Transverse colon (tissue), 4 donors: ENCODE measurements around the gene ARAP1. TPM values are rescaled to one million over a fixed set of nuclear protein-coding genes. Genes with fewer than 3 reads are reported as not detected.

Experiments used
- DNase-seq: peaks from one replicate; pipeline ENCODE4 v3.0.0-alpha.2; 2019
- H3K27ac ChIP-seq, 4 donors: fragments of 200-600 bp; sonication (generic); 2 replicates each; pipeline ENCODE4 v1.5.1; 2016 to 2018; ENCODE audit warnings: inconsistent platforms in 4 of 4
- H3K27me3 ChIP-seq: fragments of 200-600 bp; sonication (generic); 2 replicates; pipeline ENCODE4 v1.5.1; 2017; ENCODE audit warnings: inconsistent platforms
- H3K36me3 ChIP-seq, 4 donors: fragments of 200-600 bp; sonication (generic); 2 replicates each; pipeline ENCODE4 v1.5.1; 2017 to 2019; ENCODE audit warnings: inconsistent platforms in 4 of 4
- H3K4me1 ChIP-seq, 4 donors: fragments of 200-600 bp; sonication (generic); 2 replicates each; pipeline ENCODE4 v1.5.1; 2017 to 2020; ENCODE audit warnings: inconsistent platforms in 4 of 4
- H3K4me3 ChIP-seq, 4 donors: fragments of 200-600 bp; sonication (generic); 1 replicate in 1 of 4; 2 replicates in 3 of 4; pipeline versions ENCODE4 v1.5.1 to v1.6.1; 2017 to 2019; ENCODE audit warnings: inconsistent platforms in 4 of 4
- H3K9me3 ChIP-seq, 2 donors: fragments of 200-600 bp; sonication (generic); 2 replicates each; pipeline ENCODE4 v1.5.1; 2017 to 2019; ENCODE audit warnings: inconsistent platforms in 2 of 2
- CTCF ChIP-seq, 5 experiments: fragments of 200-600 bp in 3 of 5; fragments of 450-650 bp in 2 of 5; sonication (generic) in 3 of 5; IDR thresholded peaks; 1 replicate in 2 of 5; 2 replicates in 3 of 5; pipeline ENCODE4 v1.5.1; 2016 to 2017; ENCODE audit warnings: antibody characterized with exemption in 5 of 5, inconsistent platforms in 3 of 5, mild to moderate bottlenecking in 2 of 5, moderate library complexity in 1 of 5
- EP300 ChIP-seq: sonication (generic); formaldehyde crosslinking; IDR thresholded peaks from one replicate; pipeline ENCODE4 v1.6.1; 2017; ENCODE audit warnings: antibody characterized with exemption, low read depth
- POLR2A ChIP-seq: fragments of 450-650 bp; IDR thresholded peaks from one replicate; pipeline ENCODE4 v1.6.1; 2016; ENCODE audit warnings: antibody characterized with exemption, mild to moderate bottlenecking, moderate library complexity
- POLR2AphosphoS5 ChIP-seq, 3 donors: sonication (generic); formaldehyde crosslinking; IDR thresholded peaks; one replicate each; pipeline ENCODE4 v1.6.1; 2016; ENCODE audit warnings: antibody characterized with exemption in 3 of 3
- WGBS, 2 donors: methylation state at CpG; one replicate each; pipeline ENCODE4 v1.1.5; 2018; ENCODE audit warnings: low coverage in 1 of 2; 5-methylcytosine and 5-hydroxymethylcytosine counted together
- in situ Hi-C, 4 donors: fragments of 200-750 bp; cut with MboI; loops; one replicate each; pipeline versions ENCODE4 v1.15.0 to v1.15.1; 2017; ENCODE audit warnings: low sequenced_read_pairs in 3 of 4, low pct_ligation_motif_present in 1 of 4, low pct_unique_long_range_greater_than_20kb in 1 of 4
- intact Hi-C: fragments of 100-400 bp; cut with DNase I; formaldehyde crosslinking; loops from one replicate; pipeline ENCODE4 v1.15.1; 2023; ENCODE audit warnings: low total_unique reads
- total RNA-seq, 4 donors: library from RNA; depleted of rRNA; stranded (reverse); fragments of >200 nt; gene quantifications; one replicate each; pipeline ENCODE4 v1.1.0, GENCODE V29; 2016

ARAP1 gene
- total RNA-seq, 4 donors from 2014 or later: 99.4 to 233 (median 108) TPM

GRCh38 chr11:72746821-72747220, 5.4 kb downstream of the ARAP1 start:
- H3K9me3 ChIP-seq: no peaks in the 10 kb centered on the region
- intact Hi-C loops (no loop called here), in situ Hi-C loops (no loop called here)
- TF ChIP-seq POLR2AphosphoS5 (IDR thresholded peaks at IDR 0.05): no peak
- TF ChIP-seq CTCF (IDR thresholded peaks at IDR 0.05): no peak
- TF ChIP-seq POLR2A: no peak
- TF ChIP-seq EP300: no peak
- no peak overlapping the region for H3K4me3 ChIP-seq
- no peak overlapping the region for H3K27ac ChIP-seq
- H3K4me1 ChIP-seq: peaks cover 7 to 33% (median 24%) of the 10 kb centered on the region in 4 donors
- no peaks in the 10 kb centered on the region for H3K36me3 ChIP-seq
- no peaks in the 10 kb centered on the region for H3K27me3 ChIP-seq
- WGBS, 2 donors: 74% methylated on average over 3 of the region's 3 CpGs; no CpG with 5 or more reads in 1 of the 2 donors
- no peak for DNase-seq

- WGBS, 2 donors: 82% methylated on average over 11 of the region's 11 CpGs; no CpG with 5 or more reads in 1 of the 2 donors
- Histone ChIP-seq H3K27me3 (no peaks in the 10 kb centered on the region), H3K36me3 (no peaks in the 10 kb centered on the region), H3K4me3 (no peak overlapping the region), H3K27ac (no peak overlapping the region), H3K4me1 (peaks cover 10 to 33% (median 22%) of the 10 kb centered on the region in 4 donors), H3K9me3 (no peaks in the 10 kb centered on the region)
- no peak for TF ChIP-seq POLR2AphosphoS5 (IDR thresholded peaks at IDR 0.05)
- TF ChIP-seq POLR2A: no peak
- no peak for TF ChIP-seq EP300
- TF ChIP-seq CTCF (IDR thresholded peaks at IDR 0.05): no peak
- intact Hi-C loops: no loop called here
- in situ Hi-C loops: no loop called here
- no peak for DNase-seq
These were observed 6.2 kb downstream of the ARAP1 start for GRCh38 chr11:72745925-72746550.

- H3K4me1 ChIP-seq: peaks cover 10 to 32% (median 21%) of the 10 kb centered on the region in 4 donors
- no peak overlapping the region for H3K4me3 ChIP-seq
- in situ Hi-C loops (no loop called here), intact Hi-C loops (no loop called here)
- no peak for TF ChIP-seq POLR2A
- TF ChIP-seq POLR2AphosphoS5 (IDR thresholded peaks at IDR 0.05): no peak
- TF ChIP-seq EP300: no peak
- no peak for TF ChIP-seq CTCF (IDR thresholded peaks at IDR 0.05)
- no peaks in the 10 kb centered on the region for H3K36me3 ChIP-seq
- DNase-seq: no peak
- H3K9me3 ChIP-seq: no peaks in the 10 kb centered on the region
- H3K27me3 ChIP-seq: no peaks in the 10 kb centered on the region
- no peak overlapping the region for H3K27ac ChIP-seq
- WGBS, 2 donors: 79% methylated on average over 5 of the region's 5 CpGs; no CpG with 5 or more reads in 1 of the 2 donors
These were observed 6.7 kb downstream of the ARAP1 start for GRCh38 chr11:72745511-72745910.

GRCh38 chr11:72744474-72744873, 7.7 kb downstream of the ARAP1 start:
- intact Hi-C loops: no loop called here
- Histone ChIP-seq H3K27ac (no peak overlapping the region), H3K9me3 (no peaks in the 10 kb centered on the region), H3K4me1 (peaks cover 10 to 32% (median 23%) of the 10 kb centered on the region in 4 donors), H3K36me3 (no peaks in the 10 kb centered on the region), H3K4me3 (no peak overlapping the region), H3K27me3 (no peaks in the 10 kb centered on the region)
- peak; percentile 6 for DNase-seq
- TF ChIP-seq POLR2AphosphoS5 (IDR thresholded peaks at IDR 0.05): no peak
- TF ChIP-seq EP300: no peak
- no peak for TF ChIP-seq CTCF (IDR thresholded peaks at IDR 0.05)
- TF ChIP-seq POLR2A: no peak
- in situ Hi-C loops: no loop called here
- 71% methylated on average over 6 of the region's 6 CpGs; no CpG with 5 or more reads in 1 of the 2 donors for WGBS, 2 donors
